Thoracic aorta (tissue), 2 donors: ENCODE measurements around the gene TMCC3. TPM values are rescaled to one million over a fixed set of nuclear protein-coding genes. Genes with fewer than 3 reads are reported as not detected.

Experiments used
- ATAC-seq: fragments of 150-250 bp; one replicate; pipeline ENCODE4 v1.8.0; 2017; ENCODE audit warnings: low read depth; ENCODE audit not compliant: insufficient number of reproducible peaks, low FRiP score
- DNase-seq: peaks from one replicate; pipeline ENCODE4 v3.0.0-alpha.2; 2020; ENCODE audit warnings: low spot score
- H3K27ac ChIP-seq, 2 donors: fragments of 200-600 bp; sonication (generic); 1 replicate in 1 of 2; 2 replicates in 1 of 2; pipeline ENCODE4 v1.5.1; 2016; ENCODE audit warnings: mild to moderate bottlenecking in 2 of 2, moderate library complexity in 2 of 2
- H3K27me3 ChIP-seq: fragments of 200-600 bp; sonication (generic); replicated peaks from 2 replicates; pipeline ENCODE4 v1.6.0; 2016; ENCODE audit warnings: mild to moderate bottlenecking; ENCODE audit not compliant: insufficient read depth
- H3K36me3 ChIP-seq: fragments of 200-600 bp; sonication (generic); one replicate; pipeline ENCODE4 v1.5.1; 2016
- H3K4me1 ChIP-seq, 2 donors: fragments of 200-600 bp; sonication (generic); 1 replicate in 1 of 2; 2 replicates in 1 of 2; pipeline versions ENCODE4 v1.5.1 to v1.6.0; 2016; ENCODE audit warnings: low read depth in 2 of 2, mild to moderate bottlenecking in 1 of 2; ENCODE audit not compliant: control insufficient read depth in 1 of 2
- H3K4me3 ChIP-seq: fragments of 200-600 bp; sonication (generic); 2 replicates; pipeline ENCODE4 v1.5.1; 2016; ENCODE audit warnings: mild to moderate bottlenecking
- H3K9me3 ChIP-seq: fragments of 200-600 bp; sonication (generic); 2 replicates; pipeline ENCODE4 v1.5.1; 2016
- total RNA-seq, 2 donors: library from RNA; depleted of rRNA; stranded (reverse); fragments of >200 nt; gene quantifications; one replicate each; pipeline versions ENCODE4 v1.1.0 to v1.2.3, GENCODE V29; 2016
- TF ChIP-seq, protein P1 (sequence below): fragments of 200-600 bp; sonication (generic); IDR thresholded peaks from one replicate; pipeline ENCODE4 v1.5.1; 2019; ENCODE audit warnings: antibody characterized with exemption

TMCC3 gene
- total RNA-seq, 2 donors from 2014 or later: 6.9 to 12.4 TPM

DNA sequence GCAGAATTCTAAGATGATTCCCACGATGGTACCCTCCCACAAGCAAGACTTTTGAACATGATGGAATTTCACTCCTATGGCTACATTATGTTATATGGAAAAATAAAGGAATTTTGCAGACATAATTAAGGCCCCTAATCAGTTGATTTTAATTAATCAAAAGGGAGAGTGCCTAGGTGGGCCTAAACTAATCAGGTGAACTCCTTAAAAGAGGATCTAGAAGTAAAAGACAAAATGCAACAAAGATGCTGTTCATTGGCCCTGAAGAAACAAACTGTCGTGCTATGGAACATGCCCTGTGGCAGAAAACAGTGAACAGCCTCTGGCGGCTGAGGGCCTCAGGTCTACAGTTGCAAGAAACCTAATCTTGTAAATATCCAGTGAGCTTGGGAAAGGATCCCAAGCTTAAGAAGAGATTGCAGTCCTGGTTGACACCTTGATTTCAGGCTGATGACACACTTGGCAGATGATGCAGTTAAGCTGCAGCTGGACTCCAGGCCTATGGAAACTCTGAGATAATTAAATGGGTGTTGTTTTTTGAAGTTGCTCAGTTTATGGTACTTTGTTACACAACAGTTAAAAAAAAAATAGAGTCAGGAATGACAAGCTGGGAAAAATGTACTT lies 13.8 kb downstream of the TMCC3 start:
- Histone ChIP-seq H3K4me3 (no peak overlapping the region), H3K4me1 (no peaks in the 10 kb centered on the region), H3K27ac (no peak overlapping the region), H3K27me3 (no peaks in the 10 kb centered on the region), H3K9me3 (no peaks in the 10 kb centered on the region), H3K36me3 (no peaks in the 10 kb centered on the region)
- ATAC-seq (no peak), DNase-seq (no peak)
- TF ChIP-seq, protein P1, sequence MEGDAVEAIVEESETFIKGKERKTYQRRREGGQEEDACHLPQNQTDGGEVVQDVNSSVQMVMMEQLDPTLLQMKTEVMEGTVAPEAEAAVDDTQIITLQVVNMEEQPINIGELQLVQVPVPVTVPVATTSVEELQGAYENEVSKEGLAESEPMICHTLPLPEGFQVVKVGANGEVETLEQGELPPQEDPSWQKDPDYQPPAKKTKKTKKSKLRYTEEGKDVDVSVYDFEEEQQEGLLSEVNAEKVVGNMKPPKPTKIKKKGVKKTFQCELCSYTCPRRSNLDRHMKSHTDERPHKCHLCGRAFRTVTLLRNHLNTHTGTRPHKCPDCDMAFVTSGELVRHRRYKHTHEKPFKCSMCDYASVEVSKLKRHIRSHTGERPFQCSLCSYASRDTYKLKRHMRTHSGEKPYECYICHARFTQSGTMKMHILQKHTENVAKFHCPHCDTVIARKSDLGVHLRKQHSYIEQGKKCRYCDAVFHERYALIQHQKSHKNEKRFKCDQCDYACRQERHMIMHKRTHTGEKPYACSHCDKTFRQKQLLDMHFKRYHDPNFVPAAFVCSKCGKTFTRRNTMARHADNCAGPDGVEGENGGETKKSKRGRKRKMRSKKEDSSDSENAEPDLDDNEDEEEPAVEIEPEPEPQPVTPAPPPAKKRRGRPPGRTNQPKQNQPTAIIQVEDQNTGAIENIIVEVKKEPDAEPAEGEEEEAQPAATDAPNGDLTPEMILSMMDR: no peak

- TF ChIP-seq, protein P1: no peak
- H3K27ac ChIP-seq: no peak overlapping the region
- no peaks in the 10 kb centered on the region for H3K4me1 ChIP-seq
- DNase-seq (no peak), ATAC-seq (no peak)
- H3K4me3 ChIP-seq: no peak overlapping the region
- no peaks in the 10 kb centered on the region for H3K36me3 ChIP-seq
- no peaks in the 10 kb centered on the region for H3K27me3 ChIP-seq
- no peaks in the 10 kb centered on the region for H3K9me3 ChIP-seq
These were observed 15.6 kb downstream of the TMCC3 start for GRCh38 chr12:94634717-94635116.

- Histone ChIP-seq H3K4me3 (no peak overlapping the region), H3K9me3 (no peaks in the 10 kb centered on the region), H3K4me1 (no peaks in the 10 kb centered on the region), H3K36me3 (no peaks in the 10 kb centered on the region), H3K27me3 (no peaks in the 10 kb centered on the region), H3K27ac (no peak overlapping the region)
- ATAC-seq (no peak), DNase-seq (no peak)
- TF ChIP-seq, protein P1: no peak
These were observed 17.0 kb downstream of the TMCC3 start for GRCh38 chr12:94633401-94633800.

- H3K9me3 ChIP-seq: no peaks in the 10 kb centered on the region
- ATAC-seq (no peak), DNase-seq (no peak)
- TF ChIP-seq, protein P1: no peak
- H3K36me3 ChIP-seq: no peaks in the 10 kb centered on the region
- no peak overlapping the region for H3K27ac ChIP-seq
- no peaks in the 10 kb centered on the region for H3K27me3 ChIP-seq
- H3K4me3 ChIP-seq: no peak overlapping the region
- no peaks in the 10 kb centered on the region for H3K4me1 ChIP-seq
These were observed 19.3 kb downstream of the TMCC3 start for GRCh38 chr12:94631058-94631457.

- no peak for ATAC-seq
- Histone ChIP-seq H3K27me3 (no peaks in the 10 kb centered on the region), H3K4me3 (no peak overlapping the region), H3K27ac (no peak overlapping the region), H3K9me3 (no peaks in the 10 kb centered on the region), H3K4me1 (no peaks in the 10 kb centered on the region), H3K36me3 (no peaks in the 10 kb centered on the region)
- no peak for DNase-seq
- TF ChIP-seq, protein P1: no peak
These were observed 21.4 kb downstream of the TMCC3 start for GRCh38 chr12:94628819-94629472.
